IMR-90 (cell line): Measurements from ENCODE around the gene ACTG2. TPM values are rescaled to one million over a fixed set of nuclear protein-coding genes. Genes with fewer than 3 reads are reported as not detected.

Experiments used
- ATAC-seq: fragments of 200-7000 bp; cut with Tn5 transposase; 2 replicates; pipeline ENCODE4 v1.9.1; 2020; ENCODE audit warnings: low read depth, mild to moderate bottlenecking, moderate library complexity
- BruUV-seq: library from RNA; stranded (reverse); fragments of 400-500 nt; replicated peaks from 2 replicates; lab custom pipeline; 2021; lab: Mats Ljungman, UMichigan
- CTCF ChIA-PET: fragments of 300-600 bp; formaldehyde crosslinking; extraction: SDS; loops from one replicate; lab custom pipeline; 2021; ENCODE audit warnings: antibody characterized with exemption; lab: Yijun Ruan, JAX
- POLR2A ChIA-PET: fragments of 300-600 bp; sonication (Branson Sonifier 250); formaldehyde crosslinking; loops from one replicate; lab custom pipeline; 2022; ENCODE audit warnings: antibody characterized with exemption; ENCODE audit not compliant: unreplicated experiment; lab: Charles Lee
- DNase-seq: peaks from one replicate; pipeline ENCODE4 v3.0.0; 2013
- H2AFZ ChIP-seq: replicated peaks from 2 replicates; pipeline ENCODE3; 2013; ENCODE audit warnings: low read length, mild to moderate bottlenecking; ENCODE audit not compliant: poor library complexity
- H2AK5ac ChIP-seq: 2 replicates; pipeline ENCODE4 v1.6.1; 2013; ENCODE audit warnings: low read depth, low read length, inconsistent platforms
- H2AK9ac ChIP-seq: replicated peaks from 2 replicates; pipeline ENCODE3; 2013; ENCODE audit warnings: mild to moderate bottlenecking, low read depth, low read length, moderate library complexity; ENCODE audit not compliant: poor library complexity
- H2BK120ac ChIP-seq: 2 replicates; pipeline ENCODE4 v1.6.1; 2013; ENCODE audit warnings: low read depth, low read length, inconsistent platforms
- H2BK15ac ChIP-seq: 3 replicates; pipeline ENCODE4 v1.6.1; 2013; ENCODE audit warnings: low read depth, low read length, inconsistent platforms
- H2BK20ac ChIP-seq: 2 replicates; pipeline ENCODE4 v1.6.1; 2013; ENCODE audit warnings: low read depth, mild to moderate bottlenecking, inconsistent platforms, low read length, moderate library complexity
- H2BK5ac ChIP-seq: 2 replicates; pipeline ENCODE4 v1.6.1; 2013; ENCODE audit warnings: mild to moderate bottlenecking, low read depth, low read length, inconsistent platforms; ENCODE audit not compliant: poor library complexity, severe bottlenecking
- H3K14ac ChIP-seq: replicated peaks from 2 replicates; pipeline ENCODE4 v1.6.1; 2013; ENCODE audit warnings: low read depth, low read length, inconsistent platforms
- H3K18ac ChIP-seq: 2 replicates; pipeline ENCODE4 v1.6.1; 2013; ENCODE audit warnings: low read depth, low read length, control low read depth
- H3K23ac ChIP-seq: 2 replicates; pipeline ENCODE4 v1.6.1; 2013; ENCODE audit warnings: low read depth, low read length, inconsistent platforms
- H3K27ac ChIP-seq: 2 replicates; pipeline ENCODE4 v1.5.1; 2013; ENCODE audit warnings: mild to moderate bottlenecking, control low read depth, low read length; ENCODE audit not compliant: insufficient read depth
- H3K27me3 ChIP-seq: 2 replicates; pipeline ENCODE4 v1.6.1; 2013; ENCODE audit warnings: low read length; ENCODE audit not compliant: control insufficient read depth, insufficient read depth
- H3K36me3 ChIP-seq: 2 replicates; pipeline ENCODE4 v1.6.1; 2013; ENCODE audit warnings: low read length, mixed read lengths; ENCODE audit not compliant: control insufficient read depth, insufficient read depth
- H3K4ac ChIP-seq: 2 replicates; pipeline ENCODE4 v1.6.1; 2013; ENCODE audit warnings: low read depth, low read length, inconsistent platforms
- H3K4me1 ChIP-seq: 2 replicates; pipeline ENCODE4 v1.6.1; 2013; ENCODE audit warnings: low read length, mixed read lengths; ENCODE audit not compliant: control insufficient read depth, insufficient read depth
- H3K4me2 ChIP-seq: 2 replicates; pipeline ENCODE4 v1.6.1; 2013; ENCODE audit warnings: low read depth, mild to moderate bottlenecking, control low read depth, low read length, moderate library complexity
- H3K4me3 ChIP-seq: 2 replicates; pipeline ENCODE4 v1.5.1; 2013; ENCODE audit warnings: low read depth, mild to moderate bottlenecking, control low read depth, low read length, moderate library complexity; ENCODE audit not compliant: insufficient read depth
- H3K56ac ChIP-seq: 2 replicates; pipeline ENCODE4 v1.6.1; 2013; ENCODE audit warnings: low read length, inconsistent platforms; ENCODE audit not compliant: insufficient read depth; ENCODE audit errors: extremely low read depth
- H3K79me1 ChIP-seq, 2 experiments: 2 replicates each; pipeline ENCODE4 v1.6.1; 2013; ENCODE audit warnings: low read length in 2 of 2, inconsistent platforms in 1 of 2, low read depth in 1 of 2
- H3K9ac ChIP-seq: 2 replicates; pipeline ENCODE4 v1.6.1; 2013; ENCODE audit warnings: low read depth, low read length, control low read depth
- H3K9me1 ChIP-seq: 2 replicates; pipeline ENCODE4 v1.6.1; 2013; ENCODE audit warnings: low read length, inconsistent platforms; ENCODE audit not compliant: insufficient read depth
- H3K9me3 ChIP-seq: 2 replicates; pipeline ENCODE4 v1.6.1; 2013; ENCODE audit warnings: low read length; ENCODE audit not compliant: control insufficient read depth, insufficient read depth
- H4K20me1 ChIP-seq: 2 replicates; pipeline ENCODE4 v1.6.1; 2013; ENCODE audit warnings: low read length, inconsistent platforms; ENCODE audit not compliant: insufficient read depth
- H4K5ac ChIP-seq: 2 replicates; pipeline ENCODE4 v1.6.1; 2013; ENCODE audit warnings: mild to moderate bottlenecking, low read depth, low read length, control low read depth
- H4K8ac ChIP-seq, 2 experiments: 2 replicates each; pipeline ENCODE4 v1.6.1; 2013; ENCODE audit warnings: low read depth in 2 of 2, low read length in 2 of 2, control low read depth in 1 of 2, inconsistent platforms in 1 of 2
- H4K91ac ChIP-seq: 2 replicates; pipeline ENCODE4 v1.6.1; 2013; ENCODE audit warnings: low read depth, low read length, inconsistent platforms; ENCODE audit not compliant: insufficient read depth
- RAD21 ChIP-seq: IDR thresholded peaks from 2 replicates; pipeline ENCODE4 v1.6.1; 2012; ENCODE audit warnings: low read length, improper control_type of control experiment
- RFX5 ChIP-seq: IDR thresholded peaks from 2 replicates; pipeline ENCODE4 v1.8.0; 2012; ENCODE audit warnings: low read depth, mild to moderate bottlenecking, low read length, moderate library complexity
- WGBS, 2 experiments: methylation state at CpG; one replicate each; pipeline versions ENCODE4 v1.1.5 to v1.1.7; 2013; ENCODE audit warnings: missing lambda C conversion rate in 2 of 2; ENCODE audit not compliant: insufficient read length in 1 of 2; ENCODE audit errors: extremely low coverage in 2 of 2; 5-methylcytosine and 5-hydroxymethylcytosine counted together
- dilution Hi-C: fragments of 300-500 bp; cut with HindIII; formaldehyde crosslinking; loops from one replicate; pipeline ENCODE4 v1.14.3; 2018; ENCODE audit warnings: low sequenced_read_pairs; ENCODE audit not compliant: unreplicated experiment
- in situ Hi-C: fragments of 300-500 bp; cut with MboI; formaldehyde crosslinking; loops from 3 replicates; pipeline ENCODE4 v1.14.3; 2019; ENCODE audit warnings: low sequenced_read_pairs, inconsistent platforms, mixed read lengths
- intact Hi-C: fragments of 100-400 bp; cut with micrococcal nuclease; formaldehyde crosslinking; loops from 2 replicates; pipeline ENCODE4 v1.10.0; 2022
- polyA plus RNA-seq, 3 experiments: library from polyadenylated mRNA; depleted of rRNA; stranded (reverse); fragments of >200 nt; gene quantifications; 2 replicates each; pipeline ENCODE4 v1.2.3, GENCODE V29; 2012; ENCODE audit warnings: low replicate concordance in 1 of 3
- total RNA-seq: library from RNA; depleted of rRNA; stranded (reverse); fragments of >200 nt; gene quantifications from 2 replicates; pipeline ENCODE4 v1.2.3, GENCODE V29; 2012

The ACTG2 gene
- total and polyA plus RNA-seq, 2 of the 4 experiments (the other 2 are of a cell fraction) = 523 to 899 TPM

DNA sequence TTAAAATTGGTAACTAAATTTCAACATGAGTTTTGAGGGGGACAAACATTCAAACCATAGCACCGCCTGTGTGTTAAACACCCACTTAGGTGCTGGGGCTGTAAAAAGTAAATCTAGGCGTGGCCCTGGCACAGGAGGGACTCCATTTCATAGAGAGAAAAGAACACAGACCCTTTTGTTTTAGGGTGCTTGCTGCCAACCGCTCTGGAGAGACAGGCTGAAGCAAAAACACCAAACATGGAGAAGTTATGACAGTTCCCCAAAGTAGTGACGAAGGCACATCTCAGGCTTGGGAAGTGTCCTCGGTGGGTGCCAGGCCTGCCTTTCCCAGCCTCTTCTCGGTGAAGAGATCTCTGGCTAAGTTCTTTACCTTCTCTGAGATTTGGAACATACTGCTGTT lies 5.1 kb downstream of the ACTG2 start:
- Histone ChIP-seq H3K27me3 (no peaks in the 10 kb centered on the region), H2AK5ac (no peak overlapping the region), H3K4me3 (no peak overlapping the region), H3K9me3 (no peaks in the 10 kb centered on the region), H3K18ac (no peak overlapping the region), H3K4me2 (no peak overlapping the region), H3K56ac (no peak overlapping the region), H4K8ac (no peak overlapping the region), H2BK20ac (no peak overlapping the region), H4K20me1 (peaks cover 91% of the 10 kb centered on the region), H4K5ac (no peak overlapping the region), H3K14ac (no peak overlapping the region), H3K4ac (no peak overlapping the region), H3K79me1 (peaks cover 33 to 89% of the 10 kb centered on the region in 2 experiments), H3K9me1 (peaks cover 40% of the 10 kb centered on the region), H3K9ac (no peak overlapping the region), H2BK5ac (no peak overlapping the region), H2AFZ (no peak overlapping the region), H4K91ac (no peak overlapping the region), H3K4me1 (peaks cover 22% of the 10 kb centered on the region), H2AK9ac (no peak overlapping the region), H2BK120ac (no peak overlapping the region), H2BK15ac (no peak overlapping the region), H3K36me3 (peaks cover 36% of the 10 kb centered on the region), H3K23ac (no peak overlapping the region), H3K27ac (no peak overlapping the region)
- WGBS, 2 experiments = 100% methylated on average over 1 of the region's 6 CpGs; no CpG with 5 or more reads in 1 of the 2 experiments
- ChIA-PET CTCF (no interaction called here), POLR2A (interaction anchor here (0.6 kb wide), 1 partner anchor 71 kb away, joined by 3 read pairs; no protein-coding TSS in a partner anchor)
- in situ Hi-C loops = no loop called here
- TF ChIP-seq RAD21 (no peak), RFX5 (no peak)
- ATAC-seq (no peak), DNase-seq (no peak)
- dilution Hi-C loops = no loop called here
- intact Hi-C loops = no loop called here
- no TSS peak for BruUV-seq
